ENCODE measurements around the gene SLC4A2.

The SLC4A2 gene

DNA sequence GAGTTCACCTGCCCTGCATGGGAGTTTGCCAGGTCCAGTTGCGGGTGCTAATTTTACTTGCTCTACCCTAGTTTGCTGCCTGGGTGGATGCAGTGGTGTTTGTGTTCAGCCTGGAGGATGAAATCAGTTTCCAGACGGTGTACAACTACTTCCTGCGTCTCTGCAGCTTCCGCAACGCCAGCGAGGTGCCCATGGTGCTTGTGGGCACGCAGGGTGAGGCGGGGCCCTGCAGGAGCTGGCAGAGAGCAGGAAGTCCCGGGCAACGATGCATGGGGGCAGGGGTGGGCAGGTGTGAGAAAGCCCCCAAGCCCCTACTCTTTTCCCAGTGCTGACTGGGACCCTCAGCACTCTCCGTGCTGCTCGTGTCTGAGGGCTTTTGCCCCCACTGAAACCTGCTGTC lies 58.2 kb downstream of the SLC4A2 start:
- no peak for DNase-seq

DNA sequence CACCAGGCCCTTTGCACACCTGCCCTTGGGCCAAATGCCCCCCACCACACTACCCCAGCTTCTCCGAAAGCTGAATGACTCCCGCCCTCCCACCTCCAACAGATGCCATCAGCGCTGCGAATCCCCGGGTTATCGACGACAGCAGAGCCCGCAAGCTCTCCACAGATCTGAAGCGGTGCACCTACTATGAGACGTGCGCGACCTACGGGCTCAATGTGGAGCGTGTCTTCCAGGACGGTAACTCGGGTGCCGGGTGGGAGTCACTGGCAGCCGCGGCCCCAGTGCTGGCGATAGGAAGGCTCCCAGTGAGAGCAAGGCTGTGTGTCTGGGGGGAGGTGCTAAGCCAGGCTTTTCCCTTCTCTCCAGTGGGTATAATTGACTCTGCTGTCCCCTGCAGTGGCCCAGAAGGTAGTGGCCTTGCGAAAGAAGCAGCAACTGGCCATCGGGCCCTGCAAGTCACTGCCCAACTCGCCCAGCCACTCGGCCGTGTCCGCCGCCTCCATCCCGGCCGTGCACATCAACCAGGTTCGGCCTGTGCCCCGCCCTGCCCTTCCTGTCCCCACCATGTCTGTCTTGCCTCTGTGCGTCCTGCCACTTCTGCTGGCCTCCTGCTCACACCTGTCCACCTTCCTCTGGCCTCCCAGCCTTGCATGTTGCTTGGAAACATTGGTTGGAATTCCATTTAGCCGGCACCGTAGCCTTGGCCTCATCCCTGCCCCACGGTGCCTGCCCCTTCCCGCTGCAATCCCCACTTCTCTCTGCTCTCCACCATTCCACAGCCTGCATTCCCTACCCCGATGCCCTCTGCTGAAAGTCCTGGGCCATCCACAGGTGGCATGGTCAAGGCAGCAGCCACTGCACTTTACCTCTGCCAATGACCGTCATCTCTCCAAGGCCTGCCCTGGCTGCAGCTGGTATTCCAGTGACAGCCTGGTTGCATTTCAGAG lies 59.0 kb downstream of the SLC4A2 start:
- DNase-seq, result no peak

DNA sequence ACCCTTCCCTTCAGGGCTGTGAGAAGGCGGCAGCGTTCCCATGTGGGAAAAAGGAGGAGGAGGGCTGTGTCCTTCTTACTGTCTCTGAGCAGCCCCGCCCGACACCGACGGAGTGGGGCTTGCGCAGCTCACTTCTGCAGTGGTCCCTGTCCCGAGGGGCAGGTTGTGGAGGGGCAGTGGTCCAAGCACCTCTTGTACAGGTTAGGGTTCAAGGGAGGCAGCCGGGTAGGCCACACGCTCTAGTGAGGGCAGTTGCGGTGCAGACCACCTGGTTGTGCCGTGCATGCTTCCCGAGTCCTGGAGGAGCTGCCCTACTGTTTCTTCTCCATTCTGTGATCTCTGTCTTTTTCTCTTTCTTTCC lies 59.6 kb downstream of the SLC4A2 start:
- DNase-seq, result no peak

DNA sequence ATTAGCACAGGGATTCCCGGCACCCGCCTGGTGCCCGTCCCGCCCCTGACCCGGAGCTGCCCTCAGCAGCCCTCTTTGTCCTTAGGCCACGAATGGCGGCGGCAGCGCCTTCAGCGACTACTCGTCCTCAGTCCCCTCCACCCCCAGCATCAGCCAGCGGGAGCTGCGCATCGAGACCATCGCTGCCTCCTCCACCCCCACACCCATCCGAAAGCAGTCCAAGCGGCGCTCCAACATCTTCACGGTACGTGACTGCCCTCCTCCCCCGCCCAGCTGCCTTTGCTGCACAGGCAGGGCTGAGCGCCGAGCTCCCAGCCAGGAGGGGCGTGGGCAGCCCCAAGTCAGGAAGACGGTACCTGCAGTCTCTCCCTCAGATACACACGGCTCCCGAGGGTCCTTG lies 60.5 kb downstream of the SLC4A2 start:
- DNase-seq, result no peak

DNA sequence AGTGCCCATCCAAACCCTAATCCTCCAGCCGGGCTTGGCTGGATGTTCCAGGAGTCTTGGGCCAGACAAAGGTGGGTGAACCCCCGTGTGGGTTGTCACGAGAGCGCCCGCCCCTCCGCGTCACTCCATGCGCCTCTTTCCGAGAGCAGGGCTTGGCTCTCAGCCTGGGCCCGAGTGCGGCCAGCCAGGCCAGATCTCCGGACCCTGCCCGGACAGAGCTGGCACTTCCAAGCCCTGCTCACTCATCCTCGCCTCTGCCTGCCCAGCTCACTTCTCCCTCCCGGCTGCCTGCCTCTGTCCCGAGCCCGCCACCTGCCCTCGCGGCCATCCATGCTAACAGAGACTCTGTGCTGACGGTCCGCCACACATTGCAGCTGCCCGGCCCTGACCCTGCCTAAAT lies 61.5 kb downstream of the SLC4A2 start:
- DNase-seq, result no peak

DNA sequence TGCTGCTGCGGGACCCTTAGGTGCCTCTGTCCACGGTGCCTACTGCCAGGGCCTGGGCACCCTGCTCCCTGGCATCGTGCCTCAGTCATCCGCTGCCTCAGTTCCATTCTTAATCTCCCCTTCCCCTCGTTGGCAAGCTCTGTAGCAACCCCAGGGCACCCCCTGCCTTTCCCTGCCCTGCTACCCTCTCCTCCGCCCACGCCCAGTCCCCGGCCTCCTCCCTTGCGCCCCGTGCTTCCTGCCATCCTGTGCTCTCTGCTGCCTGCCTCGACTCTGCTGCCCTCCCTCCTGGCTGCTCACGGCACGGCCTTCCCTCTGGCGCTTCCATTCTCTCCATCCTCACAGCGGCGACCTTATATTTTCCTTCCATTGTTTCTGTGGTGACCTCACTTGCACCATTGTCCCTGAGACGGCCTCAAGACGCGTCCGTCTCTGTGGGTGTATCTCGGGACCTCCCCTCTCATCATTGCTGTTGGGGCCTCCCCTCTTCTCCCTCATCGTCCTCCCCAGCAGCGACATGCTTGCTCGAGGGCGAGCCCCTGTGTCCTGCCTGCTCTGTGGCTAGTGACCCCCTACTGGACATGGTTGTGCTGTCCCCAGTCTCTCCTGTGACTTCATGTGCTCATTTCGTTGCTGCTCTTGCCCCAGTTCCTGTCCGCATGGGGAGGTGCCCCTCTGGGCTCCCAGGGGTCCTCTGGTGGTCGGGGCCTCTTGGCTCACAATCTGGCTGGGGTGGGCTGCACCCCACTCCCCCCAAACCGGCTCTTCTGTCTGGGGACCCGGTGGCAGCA lies 62.2 kb downstream of the SLC4A2 start:
- DNase-seq, result no peak

DNA sequence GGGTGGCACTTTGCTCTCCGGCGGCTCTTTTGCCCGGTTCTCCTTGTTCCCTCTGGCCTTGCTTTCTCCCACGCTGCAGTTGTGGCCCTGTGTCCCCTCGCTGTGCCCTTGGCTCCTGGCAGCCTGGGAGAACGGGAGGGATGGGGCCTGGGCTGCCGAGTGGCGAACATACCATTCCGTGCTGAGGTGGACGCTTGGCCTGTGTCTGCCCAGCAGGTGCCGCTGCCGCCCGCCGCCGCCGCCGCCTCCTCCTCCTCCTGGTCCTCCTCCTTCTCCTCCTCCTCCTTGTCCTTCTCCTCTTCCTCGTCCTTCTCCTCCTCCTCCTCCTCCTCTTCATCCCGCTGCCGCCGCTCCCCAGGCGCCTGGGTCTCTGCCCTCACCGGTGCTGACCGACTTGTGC lies 62.9 kb downstream of the SLC4A2 start:
- no peak for DNase-seq

DNA sequence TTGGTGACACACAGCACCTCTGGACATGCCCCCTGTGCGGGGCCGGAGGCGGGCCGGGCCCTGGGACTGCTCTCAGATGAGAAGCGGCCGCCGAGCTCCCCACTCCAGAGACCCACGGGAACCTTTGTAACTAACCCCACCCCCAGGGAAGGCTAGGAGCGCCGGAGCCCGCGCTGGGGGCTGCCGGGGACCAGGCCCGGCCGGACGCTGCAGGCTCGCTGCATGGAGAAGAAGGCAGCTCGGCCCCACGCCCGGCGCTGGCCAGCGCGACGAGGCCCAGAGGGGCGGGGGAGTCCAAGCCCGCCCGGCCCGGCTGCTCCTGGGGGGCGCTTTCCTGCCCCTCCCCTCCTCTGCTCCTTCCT lies 63.4 kb downstream of the SLC4A2 start:
- DNase-seq, result no peak

DNA sequence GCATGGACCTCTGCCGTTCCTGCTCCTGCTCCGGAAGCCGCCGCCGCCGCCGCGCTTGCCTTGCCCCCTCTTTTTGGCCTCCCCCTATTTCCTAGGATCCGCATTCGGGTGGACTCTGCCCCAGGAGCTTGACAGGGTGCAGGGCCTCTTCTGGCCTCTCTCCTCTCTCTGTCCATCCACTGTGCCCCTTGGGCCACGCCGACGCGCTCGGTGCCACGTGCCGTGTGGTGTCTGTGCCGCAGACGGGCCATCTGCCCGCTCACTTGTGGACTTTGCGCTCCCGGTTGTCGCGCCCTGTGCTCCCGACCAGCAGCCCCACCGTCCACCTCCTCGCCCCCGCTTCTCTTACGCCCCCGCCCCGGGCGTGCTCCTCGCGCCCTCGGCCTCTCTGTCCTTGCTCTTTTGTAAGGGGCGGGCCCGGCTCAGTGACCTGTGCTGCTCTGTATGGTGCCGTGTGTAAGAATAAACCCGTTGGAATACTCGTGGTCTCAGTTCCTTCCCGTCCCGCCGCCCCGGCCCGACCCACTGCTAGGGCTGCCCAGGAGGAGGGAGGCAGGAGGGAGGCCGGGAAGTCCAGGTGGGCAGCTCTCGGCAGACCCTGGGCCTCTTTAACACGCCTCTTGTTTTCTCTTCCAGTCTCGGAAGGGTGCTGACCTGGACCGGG lies 63.9 kb downstream of the SLC4A2 start:
- no peak for DNase-seq

DNA sequence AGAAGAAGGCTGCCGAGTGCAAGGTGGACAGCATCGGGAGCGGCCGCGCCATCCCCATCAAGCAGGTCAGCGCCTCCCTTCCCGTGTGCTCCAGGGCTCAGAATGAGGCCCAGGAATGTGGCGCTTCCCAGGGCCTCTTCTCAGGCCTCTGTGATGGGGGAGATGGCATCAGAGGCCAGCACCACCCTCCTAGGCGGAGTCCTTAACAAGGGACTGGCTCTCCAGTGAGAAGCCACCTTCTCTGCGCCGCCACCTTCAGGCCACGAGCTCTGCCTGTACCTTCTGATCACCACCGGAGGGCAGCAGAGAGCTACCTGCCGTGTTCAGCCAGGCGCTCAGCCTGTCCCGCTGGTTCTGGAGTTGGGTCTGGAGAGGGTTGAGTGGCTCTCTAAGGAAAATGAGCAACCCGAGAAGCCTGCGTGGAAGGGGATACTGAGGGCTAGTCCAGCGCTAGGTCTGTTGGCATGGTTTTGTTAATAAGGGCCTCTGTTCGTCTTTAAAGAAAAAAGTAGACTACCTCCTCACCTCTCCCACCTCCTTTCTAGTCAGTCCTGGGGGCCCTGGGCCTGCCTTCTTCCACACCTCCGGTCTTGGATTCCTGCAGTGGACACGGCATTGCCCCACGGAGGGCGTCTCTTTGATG lies 64.6 kb downstream of the SLC4A2 start:
- DNase-seq, result peak; percentile 66

DNA sequence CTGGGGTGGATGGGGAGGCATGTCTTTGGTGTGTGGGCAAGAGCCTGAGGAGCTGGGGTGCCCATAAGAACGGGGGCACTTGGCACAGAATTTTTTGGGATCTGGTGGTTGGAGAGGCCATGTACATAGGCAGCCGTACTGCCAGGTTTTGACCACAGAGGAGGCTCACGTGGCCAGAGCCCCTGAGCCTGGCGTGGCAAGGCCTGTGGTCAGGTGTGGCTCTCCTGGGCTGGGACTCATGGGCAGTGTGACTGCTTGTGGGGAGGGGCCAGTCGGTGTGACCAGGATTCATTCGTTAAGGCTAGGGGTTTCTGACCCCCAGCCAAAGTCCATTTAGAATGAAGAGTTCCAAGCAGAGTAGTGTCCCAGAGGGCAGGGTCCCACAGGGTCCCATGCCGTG lies 65.1 kb downstream of the SLC4A2 start:
- no peak for DNase-seq

DNA sequence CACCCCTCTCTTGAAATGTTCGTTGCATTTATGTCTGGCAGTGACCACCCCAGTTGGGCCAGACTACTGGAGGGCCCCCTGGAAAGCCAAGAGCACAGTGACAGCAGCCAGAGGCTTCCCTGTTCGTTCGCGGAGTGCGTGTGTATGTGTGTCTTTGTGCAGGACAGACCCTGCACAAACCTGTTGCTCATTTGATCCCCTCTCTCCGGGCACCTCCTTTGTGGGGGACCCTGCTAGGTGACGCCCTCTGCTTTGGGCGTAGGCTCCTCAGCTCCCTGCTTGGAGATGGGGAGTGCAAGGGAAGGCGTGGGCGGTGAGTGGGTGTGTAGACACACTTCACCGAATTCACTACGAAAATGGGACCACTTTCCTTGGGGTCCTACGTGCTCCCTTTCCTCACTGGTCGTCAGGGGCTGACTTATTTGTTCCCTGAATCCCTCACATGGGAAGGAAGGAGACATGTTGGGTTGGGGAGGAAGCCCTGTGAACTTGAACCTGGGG lies 65.6 kb downstream of the SLC4A2 start:
- DNase-seq, result no peak

DNA sequence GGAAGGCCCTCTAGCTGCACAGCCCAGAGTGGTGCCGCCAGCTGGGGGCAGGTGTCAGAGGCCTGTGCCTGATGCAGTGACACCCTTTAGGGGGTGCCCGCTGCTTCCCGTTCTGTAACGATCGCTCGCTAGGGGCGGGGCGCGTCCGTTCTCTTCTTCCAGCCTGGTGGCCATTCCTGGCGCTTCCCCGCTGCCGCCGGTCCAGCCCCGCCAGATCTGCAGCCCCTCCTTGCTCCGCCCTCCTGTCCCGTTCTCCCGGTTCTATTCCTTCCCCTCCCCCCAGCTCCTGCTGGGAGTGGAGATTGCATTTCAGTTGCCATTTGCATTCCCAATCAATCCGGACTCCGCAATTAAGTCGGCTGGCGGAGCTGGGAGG lies 66.1 kb downstream of the SLC4A2 start:
- peak; percentile 26 for DNase-seq

DNA sequence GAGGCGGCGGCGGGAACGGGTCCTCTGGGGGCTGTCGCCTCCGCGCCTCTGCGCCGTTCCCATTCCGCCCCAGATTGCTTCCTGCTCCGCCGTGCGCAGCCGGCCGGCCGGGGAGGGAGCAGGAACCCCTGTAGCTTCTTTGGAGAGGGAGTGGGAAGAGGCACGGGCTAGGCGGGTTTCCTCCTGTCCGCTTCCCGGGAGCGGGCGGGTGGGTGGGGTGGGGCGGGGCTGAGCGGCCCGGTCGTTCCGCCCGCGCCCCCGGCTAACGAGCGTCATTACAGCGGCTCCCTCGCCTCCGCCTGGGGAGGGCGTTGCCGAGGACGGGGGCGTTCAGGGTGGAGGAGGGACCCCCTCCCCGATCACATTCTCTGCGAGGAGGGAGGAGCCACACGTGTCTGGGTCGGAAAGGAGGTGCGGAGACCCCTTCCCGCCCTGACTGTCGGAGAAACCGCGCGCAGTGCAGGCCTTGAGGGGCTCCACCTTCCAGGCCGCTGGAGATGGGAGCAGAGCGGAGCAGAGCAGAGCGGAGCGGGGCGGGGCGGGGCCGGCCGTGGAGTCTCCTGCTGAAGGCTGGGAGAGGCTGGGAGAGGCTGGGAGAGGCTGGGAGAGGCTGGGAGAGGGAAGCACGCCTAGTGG lies 66.6 kb downstream of the SLC4A2 start:
- peak; percentile 26 for DNase-seq

Data from NCI-H345 (cell line).